NCI-H2196 treated with DMSO at 0.1 percent for 48 hours (cell line): ENCODE results near the gene RPP30.

Source experiments
- DNase-seq: peaks from one replicate; lab custom pipeline; 2025; ENCODE audit not compliant: unreplicated experiment; lab: John Stamatoyannopoulos, UW

RPP30 gene

DNA sequence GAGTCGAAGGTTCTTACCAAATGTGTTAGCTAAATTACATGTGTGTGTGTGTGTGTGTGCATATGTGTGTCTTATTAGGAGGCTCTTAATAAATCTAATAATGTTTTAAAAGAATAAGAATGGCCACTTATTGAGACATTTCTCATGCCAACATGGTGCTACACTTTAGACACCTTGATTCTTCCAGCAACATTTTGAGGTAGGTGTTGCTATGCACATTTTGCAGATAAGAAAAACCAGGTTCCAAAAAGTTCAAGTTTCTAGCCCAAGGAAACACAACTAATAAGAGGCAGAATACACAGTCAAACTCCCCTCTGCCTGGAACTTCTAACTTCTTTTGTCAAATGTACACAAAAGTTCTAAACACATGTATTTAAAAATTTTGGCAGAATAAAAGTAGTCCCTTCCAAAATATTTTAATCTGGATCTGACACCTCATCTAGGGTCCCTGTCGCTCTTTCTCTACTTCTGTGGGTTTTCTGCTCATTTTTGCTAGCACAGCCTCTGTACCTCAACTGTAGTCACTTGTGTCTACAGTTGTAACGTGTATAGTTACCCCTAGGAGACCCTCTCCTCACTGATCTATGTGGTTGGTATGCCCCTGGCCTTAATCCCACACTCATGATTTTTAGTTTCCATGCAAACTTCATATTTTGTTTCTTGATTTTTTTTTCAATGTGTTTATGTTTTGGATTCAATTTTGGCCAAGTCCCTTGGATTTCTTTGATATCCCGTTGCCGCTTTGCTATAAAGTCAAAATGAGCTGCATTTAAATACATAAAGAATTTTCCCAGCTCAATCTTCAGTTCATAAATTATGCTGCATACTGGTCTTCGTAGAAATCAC, 44.8 kb downstream of the RPP30 start:
- DNase-seq: no peak

DNA sequence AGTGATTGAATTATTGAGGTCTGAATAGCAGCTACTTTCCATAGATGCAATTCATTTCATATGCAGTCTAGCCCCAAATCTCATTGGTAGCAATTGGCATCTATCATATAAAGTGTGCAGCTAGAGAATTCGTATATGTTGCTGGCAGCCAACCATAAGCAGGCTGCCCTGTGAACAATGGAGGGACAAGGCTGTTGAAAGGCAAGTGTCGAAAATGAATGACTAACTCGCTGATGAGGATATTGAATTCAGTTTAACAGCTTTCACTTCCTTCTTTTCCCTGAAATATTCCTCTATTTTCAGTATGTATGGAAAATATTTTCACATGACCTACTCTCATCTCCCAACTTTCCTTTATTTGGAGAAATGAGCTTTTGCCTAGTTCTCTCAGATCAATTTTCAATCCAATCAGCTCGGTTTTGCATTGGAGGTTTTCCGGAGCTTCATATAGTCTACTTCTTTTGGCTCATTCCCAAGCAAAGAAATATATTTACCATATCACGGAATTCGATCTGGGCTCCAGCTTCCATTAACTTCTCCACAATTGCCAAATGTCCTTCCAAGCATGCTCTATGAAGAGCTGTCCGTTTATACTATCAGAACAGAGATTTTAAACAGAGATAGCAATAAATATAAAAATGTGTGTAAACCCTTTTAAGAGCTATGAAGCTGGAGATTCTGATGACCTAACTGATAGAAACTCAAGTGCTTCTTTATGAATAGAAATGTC, 45.6 kb downstream of the RPP30 start:
- DNase-seq: no peak

DNA sequence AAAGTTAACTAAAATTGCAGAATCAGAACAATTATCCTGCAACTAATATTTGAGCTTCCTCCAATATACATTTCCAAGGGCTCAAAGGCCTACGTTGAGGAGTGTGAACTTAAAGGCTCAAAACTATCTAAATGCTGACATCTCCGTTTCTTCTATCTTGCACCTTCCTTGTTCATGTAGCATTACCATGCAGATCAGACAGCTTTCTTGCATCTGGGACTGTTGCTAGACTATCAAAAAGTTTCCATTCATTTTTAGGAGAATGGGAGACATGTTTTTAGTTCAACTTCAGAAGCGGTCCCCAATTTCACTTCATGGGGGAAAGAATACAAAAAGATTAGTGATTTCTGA, 46.2 kb downstream of the RPP30 start:
- no peak for DNase-seq

DNA sequence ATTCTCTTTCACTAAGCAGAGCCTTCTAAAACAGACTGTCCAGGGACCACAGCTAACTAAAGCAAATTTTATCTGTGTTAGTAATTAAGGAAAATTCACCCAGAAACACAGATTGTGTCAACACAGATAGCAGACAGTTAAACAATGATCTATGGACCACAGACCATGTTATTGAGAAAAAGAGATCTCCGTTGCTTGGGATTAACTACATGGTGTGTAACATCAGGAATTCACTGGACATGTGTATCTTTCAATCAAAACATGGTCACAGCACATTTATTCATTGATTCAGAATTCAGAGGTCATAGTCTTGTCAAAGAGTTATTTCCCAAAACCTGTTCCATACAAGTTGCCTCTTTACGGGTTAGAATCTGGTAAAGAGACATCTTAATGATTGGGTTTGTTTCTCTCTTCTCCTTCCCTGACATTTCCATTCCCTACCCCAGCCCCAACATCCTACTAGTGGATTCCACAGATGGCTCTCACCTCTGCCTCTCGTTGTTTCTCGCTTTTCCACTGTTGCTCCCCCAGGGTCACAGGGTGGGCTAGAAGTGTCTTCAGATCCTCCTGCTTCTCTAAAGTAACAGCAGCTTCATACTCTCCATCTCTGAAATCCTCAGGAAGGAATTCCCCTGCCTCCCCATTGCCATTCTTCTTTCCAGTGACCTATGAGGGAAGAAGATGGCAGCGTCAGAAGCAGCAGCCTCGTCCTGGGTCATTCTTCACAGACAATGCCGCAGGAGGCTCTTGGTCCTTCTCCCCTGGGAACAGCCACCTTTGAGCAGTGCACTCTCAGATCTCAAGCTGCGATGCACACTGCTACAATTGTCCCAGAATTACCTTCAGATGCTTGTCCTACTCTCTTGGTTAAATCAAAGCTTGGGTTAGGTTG, 48.2 kb downstream of the RPP30 start:
- DNase-seq: no peak

DNA sequence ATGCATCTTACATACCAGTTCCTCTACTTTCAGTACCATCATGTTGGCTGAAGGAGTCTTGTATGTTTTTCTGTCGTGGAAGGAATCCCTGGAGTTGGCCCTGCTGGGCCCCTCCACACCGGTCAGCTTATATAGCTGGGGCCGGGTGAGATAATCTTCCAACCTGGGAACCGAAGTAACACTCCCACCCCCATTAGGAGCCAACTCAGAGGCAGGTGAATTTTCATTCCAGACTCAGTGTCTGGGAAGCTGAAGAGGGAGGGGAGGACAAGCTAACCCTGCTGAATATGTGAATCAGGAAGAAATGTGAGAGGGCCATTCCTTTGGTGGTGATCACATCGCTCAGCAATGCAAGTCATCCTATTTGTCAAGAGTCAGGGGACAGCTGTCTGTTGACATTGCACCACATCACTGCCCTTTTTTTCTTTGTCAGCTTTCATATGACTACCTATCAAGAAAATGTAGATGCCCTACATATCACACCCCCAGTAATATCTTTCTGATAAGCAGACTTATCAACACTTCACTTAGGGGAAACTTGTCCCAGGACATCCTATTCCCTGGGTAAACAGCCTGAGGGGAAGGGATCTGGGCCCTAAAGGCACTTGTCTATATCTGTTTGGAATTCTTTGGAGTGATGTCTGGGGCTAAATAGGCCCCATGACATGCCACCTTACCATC, 49.4 kb downstream of the RPP30 start, which contains the start of gene ANKRD1:
Gene ANKRD1 (minus strand): TSS at position 102 of the 681 bp plus-strand sequence. CDS start 60 bp downstream, at position 42.
- no peak for DNase-seq

DNA sequence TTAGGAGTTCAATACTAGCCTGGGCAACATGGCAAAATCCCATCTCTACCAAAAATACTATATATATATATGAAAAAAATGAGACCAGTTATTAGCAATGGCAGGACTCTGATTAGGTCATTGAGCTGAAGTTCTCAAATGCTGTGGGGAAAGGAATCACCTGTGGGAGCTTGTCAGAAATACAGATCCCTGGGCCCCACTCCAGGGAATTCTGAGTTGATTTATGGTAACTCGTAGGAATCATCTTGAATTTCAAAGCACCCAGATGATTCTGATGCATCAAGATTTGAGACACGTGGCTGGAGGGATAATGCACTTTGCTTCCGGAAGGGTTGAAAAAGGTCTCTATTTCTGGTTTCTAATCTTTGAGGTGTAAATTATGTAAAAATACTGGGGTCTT, 50.1 kb downstream of the RPP30 start:
- DNase-seq: no peak

DNA sequence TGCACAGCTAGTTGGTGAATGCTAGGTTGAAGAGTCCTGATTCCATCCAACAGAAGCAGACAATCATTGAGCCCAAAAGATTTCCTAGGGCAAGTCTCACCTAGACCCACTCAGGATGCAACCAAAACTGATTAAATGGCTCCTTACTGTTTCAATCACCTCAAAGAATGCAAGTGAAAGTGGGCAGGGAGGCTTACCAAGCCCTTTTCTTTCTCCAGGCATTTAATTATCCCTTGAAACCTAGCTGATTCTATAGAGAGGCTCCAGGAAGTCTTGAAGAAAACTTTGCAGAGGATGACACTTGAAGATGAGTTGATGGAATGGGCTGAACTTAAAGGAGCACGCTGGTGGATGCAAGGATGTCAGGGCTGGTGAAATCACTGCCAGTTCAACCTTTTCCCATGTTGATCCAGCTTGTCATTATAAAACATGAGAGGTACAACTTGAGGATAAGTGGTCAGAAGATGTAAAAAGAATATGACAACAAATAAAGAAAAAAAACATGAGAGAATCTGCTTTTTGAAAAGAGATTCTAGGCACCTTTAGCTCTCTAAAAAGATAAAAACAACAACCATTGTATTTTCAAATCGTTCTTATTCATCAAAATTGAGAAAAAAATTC, 51.4 kb downstream of the RPP30 start:
- DNase-seq: no peak

DNA sequence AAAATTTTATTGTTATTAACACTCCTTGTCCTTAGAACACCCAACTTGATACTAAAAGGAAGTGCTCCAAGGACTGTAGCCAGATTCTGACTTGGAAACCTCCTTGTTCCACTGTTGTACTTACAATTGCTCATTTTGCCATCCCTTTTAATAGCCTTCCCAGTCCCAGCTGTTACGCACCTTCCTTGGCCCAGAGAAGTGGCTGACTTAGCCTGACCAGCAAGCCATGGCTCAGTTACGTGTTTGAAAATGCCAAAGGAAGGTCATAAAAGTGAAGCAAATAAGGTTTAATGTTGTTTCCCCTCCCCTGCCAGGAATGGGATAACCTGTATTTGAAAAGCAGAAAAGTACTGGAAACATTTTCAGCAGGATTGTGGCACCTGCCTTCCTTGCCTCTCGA, 52.8 kb downstream of the RPP30 start:
- no peak for DNase-seq

DNA sequence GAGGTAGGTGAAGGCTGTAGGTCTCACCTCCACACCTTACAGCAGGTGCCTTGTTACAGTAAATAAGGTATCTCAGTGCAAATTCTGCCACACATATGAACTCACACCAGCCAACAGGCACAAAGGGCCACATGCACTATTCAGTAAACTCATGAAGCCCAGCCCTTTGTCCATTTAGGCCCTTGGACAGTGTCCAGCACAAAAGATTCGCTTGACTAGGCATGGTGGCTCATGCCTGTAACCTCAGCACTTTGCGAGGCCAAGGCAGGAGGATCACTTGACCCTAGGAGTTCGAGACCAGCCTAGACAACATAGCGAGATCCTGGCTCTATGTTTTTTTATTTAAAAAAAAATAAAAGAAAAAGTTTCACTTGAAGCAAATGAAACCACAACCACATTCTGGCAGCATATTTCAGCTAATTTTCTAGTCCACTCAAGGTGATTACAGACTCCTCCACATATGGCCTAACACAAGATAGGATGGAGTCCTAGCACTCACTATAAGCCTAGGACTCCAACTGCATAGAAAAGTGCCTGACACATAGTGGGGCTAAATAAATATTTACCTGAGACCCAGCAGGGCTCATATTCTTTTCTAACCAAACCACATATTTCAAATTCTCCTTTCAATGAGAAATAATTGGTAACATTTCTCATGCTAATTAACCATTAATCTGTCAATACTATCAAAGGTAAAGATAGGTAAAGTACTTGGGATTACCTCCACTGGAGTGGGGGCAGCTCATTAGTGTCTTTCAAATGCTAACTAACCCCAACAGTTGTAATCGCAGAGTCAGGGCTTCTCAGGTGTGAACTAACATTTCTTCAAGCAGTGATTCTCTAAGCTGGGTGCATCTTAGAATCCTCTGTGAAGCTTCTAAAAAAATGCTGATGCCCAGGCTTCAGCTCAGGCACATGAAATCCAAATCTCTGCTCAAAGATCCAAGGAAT, 53.6 kb downstream of the RPP30 start:
- no peak for DNase-seq

DNA sequence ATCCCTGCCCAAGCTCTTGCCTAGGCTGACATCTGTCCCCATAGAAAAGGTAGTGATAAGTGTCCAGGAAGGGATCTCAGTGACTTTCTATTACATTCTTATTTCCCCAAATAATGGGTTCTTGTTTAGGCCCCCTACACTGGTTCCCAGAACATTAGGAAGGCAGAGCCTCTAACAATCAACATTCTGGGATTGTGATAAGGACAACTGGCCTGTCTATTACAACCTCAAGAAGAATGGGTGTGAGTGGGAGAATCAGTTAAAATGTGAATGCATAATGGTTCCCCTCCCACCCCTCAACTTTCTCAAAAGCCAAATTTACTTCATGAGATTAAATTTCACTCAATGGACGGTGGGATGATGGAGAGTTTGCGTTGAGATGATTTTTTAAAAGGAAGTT, 55.5 kb downstream of the RPP30 start:
- DNase-seq: no peak

DNA sequence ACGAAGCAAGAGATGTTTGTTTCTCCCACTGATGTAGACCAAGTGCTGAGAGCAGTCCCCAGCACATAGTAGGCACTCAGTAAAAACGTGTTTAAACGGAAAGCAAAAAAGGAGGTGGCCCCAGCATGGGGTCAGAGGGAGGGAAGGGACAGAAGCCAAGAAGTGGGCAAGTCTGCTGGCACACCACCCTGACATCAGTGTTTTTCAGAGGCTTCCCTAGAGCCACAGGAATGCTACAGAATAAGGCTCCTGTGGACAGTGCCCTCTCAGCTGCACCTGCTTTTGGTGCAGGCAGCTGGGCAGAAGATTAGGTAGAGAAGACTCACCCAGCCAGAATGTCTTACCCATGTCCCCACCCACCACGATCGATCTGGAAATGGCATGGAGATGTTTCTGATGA, 57.4 kb downstream of the RPP30 start:
- no peak for DNase-seq

DNA sequence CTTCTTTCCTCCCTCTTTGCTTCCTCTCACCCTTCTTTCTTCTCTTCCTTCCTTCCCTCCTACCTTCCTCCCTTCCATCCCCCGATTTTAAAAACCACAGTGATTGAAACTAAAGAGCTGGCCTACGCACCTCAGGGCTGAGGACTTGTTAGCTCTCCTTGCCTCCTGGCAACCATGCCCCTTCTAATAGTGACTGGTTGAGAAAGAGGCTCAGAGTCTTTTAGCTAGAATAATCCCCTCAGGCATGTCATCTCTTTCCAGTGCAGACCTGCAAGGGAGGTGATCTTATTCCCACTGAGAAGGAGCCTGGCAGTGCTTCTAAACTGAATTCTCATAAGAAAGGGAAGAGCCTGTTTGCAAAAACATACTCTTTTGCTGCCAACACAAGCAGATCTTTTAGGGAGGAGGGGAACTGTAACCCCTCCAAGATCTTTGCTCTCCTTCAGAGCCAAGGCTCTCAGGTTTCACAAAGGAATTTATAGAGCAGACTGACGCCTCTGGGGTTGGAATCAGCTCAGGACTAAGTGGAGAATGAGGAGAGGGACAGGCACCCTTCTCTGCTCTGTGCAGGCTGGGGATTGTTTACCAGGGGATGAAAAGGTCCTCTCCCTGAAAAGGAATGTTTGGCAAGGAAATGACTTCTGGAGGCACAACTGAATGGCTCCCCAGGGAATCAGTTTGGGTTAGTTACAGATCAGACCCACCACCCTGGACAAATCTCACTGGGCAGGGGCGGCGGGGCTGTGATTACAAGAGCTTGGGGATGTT, 58.5 kb downstream of the RPP30 start:
- DNase-seq: no peak

DNA sequence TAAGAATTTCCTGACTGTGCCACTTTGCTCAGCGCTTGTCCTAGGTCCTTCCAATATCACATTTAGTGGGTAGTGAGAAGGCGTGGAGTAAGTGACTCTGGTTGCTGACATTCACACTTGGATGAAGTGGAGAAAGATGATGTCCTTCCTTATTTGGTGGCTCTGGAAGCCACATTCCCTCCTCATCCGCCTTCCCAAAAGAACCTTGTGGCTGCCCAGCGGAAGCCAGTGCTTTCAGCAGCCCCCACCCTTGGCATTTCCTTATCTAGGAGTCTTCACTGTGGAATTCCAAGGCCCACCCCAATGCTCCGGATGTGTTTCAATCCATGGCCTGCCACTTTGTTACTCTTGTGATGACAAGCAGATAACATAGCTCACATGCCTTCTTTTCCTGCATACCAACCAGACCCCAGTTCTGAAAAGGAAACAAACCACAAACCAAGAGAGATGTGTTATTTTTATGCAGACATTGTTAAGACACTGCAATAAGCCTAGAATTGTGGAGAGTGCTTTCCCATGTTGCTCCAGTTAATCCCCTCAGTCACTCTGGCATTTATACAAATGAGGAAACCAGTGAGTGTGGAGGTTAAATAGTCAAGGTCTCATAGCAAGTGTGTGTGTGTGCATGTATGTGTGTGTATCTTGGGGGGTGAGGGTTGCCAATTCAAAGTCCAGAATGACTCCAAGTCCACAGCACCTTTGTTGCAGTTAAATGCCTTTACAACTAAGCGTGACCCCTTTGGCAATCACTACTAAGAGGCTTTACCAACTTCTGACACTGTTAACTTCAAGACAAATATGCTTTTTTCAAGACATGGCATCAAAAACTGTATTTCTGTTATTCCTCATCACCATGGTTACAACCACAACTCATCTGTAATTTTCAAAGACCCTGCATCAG, 59.4 kb downstream of the RPP30 start:
- DNase-seq: no peak

DNA sequence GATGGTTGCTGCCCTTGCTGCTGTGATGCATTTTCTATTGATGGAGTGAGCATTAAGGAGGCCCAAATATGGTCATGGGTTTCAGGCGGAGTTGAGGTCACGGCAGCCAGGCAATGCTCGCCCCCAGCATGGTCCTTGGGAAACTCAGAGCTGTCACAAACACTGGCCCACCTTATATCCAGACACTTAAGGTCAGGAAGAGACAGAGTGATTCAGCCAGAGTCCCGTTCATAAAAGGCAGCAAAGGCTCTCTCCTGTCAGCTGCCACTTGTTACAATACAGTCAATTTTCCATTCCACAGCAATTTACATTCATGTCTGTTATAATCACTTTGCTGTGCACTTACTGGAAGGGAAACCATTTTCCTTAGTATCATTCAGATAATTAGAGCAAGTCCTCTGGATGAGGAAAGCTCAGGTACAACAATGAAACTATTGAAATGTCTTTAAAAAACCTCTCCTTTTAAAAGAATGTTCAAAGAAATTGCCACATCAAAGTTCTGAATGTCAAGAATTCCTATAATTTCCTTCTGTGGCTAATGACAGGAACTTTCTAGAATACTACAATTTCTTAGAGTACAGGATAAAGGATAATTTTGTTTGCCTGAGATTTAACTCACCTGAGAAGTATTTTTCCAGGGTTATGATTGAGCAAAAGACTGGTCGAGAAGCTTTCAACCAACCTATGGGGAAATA, 64.0 kb downstream of the RPP30 start:
- no peak for DNase-seq

DNA sequence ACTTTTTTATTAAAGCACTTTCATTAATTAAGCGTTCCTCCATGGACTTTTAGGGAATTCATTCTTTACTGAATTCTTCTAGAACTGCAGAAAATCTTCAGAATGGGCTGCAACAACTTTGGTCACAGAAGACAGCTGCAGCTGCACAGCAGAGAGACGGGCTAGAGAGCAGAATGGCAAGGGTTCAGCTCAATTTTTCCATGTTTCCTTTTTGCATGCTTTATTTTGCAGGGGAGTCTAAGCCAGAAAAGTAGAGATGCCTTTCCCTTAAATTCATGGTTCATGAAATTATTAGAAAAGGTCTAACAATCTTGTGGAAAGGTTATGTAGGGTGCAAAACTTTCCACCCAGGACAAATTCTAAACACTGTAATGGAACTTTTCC, 64.5 kb downstream of the RPP30 start:
- DNase-seq: no peak

DNA sequence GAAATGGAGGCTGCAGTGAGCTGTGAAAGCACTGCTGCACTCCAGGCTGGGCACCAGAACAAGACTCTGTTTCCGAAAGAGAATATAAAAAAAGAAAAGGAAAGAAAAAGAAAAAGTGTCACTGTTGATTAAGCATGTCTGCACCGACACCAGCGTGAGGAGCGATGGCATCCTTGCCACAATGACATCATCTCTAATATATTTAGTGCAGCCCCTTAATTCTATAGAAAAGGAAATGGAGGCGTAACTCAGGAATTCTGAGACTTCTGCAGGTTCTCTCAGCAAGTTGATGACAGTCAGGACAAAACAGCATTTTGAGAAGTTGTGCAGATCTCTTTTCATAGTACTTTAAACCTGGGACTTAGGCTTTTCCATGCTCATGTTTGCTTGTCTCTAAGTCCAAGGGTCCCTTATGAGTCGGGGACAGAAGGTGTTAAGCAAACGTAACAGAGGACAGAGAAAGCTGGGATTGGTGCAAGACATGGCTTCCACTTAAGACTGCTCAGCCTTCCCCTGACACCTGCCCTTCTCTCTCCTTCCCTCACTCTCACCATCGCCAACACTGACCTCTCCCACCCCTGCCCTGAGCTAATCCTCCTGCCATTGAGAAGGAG, 66.0 kb downstream of the RPP30 start:
- DNase-seq: no peak

DNA sequence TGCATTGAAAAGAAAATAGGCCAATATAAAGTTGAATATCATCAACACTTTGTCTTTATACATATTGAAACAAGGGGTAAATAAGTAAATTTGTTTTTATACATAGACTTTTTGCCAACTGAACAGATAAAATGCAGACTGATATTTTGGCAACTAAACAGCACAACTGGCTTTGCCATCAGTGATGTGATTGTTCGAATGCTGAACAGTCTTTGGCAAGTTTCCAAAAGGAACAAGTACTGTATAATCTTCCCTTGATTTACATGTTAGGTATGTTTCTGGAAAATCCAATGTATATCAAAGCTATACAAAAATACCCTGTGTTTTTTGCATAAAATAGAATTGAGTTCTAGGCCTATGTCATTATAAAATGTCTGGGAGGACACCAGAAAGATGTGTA, 67.3 kb downstream of the RPP30 start:
- no peak for DNase-seq
